ENCODE measurements around the gene DUOX1. TPM values are rescaled to one million over a fixed set of nuclear protein-coding genes. Genes with fewer than 3 reads are reported as not detected.

DUOX1 gene
- total and polyA plus RNA-seq, 2 donors (not counting 3 experiments of a cell fraction or from before 2014, with no cell fraction given) = not detected

- H3K36me3 ChIP-seq (ENCODE audit: control insufficient read depth in 2 of 2, extremely low read depth in 1 of 2, insufficient read depth in 2 of 2, low read length in 2 of 2) = no peaks in the 10 kb centered on the region
- no peaks in the 10 kb centered on the region for H3K9me3 ChIP-seq (replicated peaks; ENCODE audit: control insufficient read depth, insufficient read depth, low read length)
- no peak overlapping the region for H2AFZ ChIP-seq (ENCODE audit: low read depth, low read length)
- H3K9me1 ChIP-seq (replicated peaks; ENCODE audit: control insufficient read depth, extremely low read depth, insufficient read depth, low read length) = no peaks in the 10 kb centered on the region
- FAIRE-seq (no peak), DNase-seq (ENCODE audit: low read depth, low spot score) (no peak)
- CTCF ChIA-PET = no interaction called here
- H3K27ac ChIP-seq (ENCODE audit: insufficient read depth, low read depth, low read length) = no peak overlapping the region
- dilution Hi-C loops (cut with MboI; ENCODE audit: extremely low pct_ligation_motif_present, low sequenced_read_pairs) = no loop called here
- H4K20me1 ChIP-seq (replicated peaks; ENCODE audit: control insufficient read depth, extremely low read depth, insufficient read depth, low read length) = no peaks in the 10 kb centered on the region
- no peaks in the 10 kb centered on the region for H3K79me2 ChIP-seq (ENCODE audit: control insufficient read depth, insufficient read depth, low read length)
- intact Hi-C loops (cut with micrococcal nuclease) = no loop called here
- no peak for TF ChIP-seq MYC (IDR thresholded peaks at IDR 0.05; ENCODE audit: low read depth, low read length)
- no peak for TF ChIP-seq GATA2 (IDR thresholded peaks at IDR 0.05; ENCODE audit: insufficient read depth, insufficient read length, low read depth, low read length)
- no peak for TF ChIP-seq FOS (IDR thresholded peaks at IDR 0.05; ENCODE audit: borderline replicate concordance, insufficient read depth, low read length)
- TF ChIP-seq EZH2 (IDR thresholded peaks at IDR 0.05; ENCODE audit: borderline replicate concordance, low read depth, low read length, severe bottlenecking) = no peak
- TF ChIP-seq POLR2AphosphoS5 (IDR thresholded peaks at IDR 0.05; ENCODE audit: insufficient read depth, low read depth, low read length) = no peak
- no peak for TF ChIP-seq JUN (IDR thresholded peaks at IDR 0.05; ENCODE audit: borderline replicate concordance, insufficient read depth, insufficient read length, low read depth)
- no peak for TF ChIP-seq CTCF (IDR thresholded peaks at IDR 0.05; ENCODE audit: extremely low read depth in 1 of 2, insufficient read depth in 1 of 2, low read depth in 1 of 2, low read length in 2 of 2)
- no peak overlapping the region for H3K4me3 ChIP-seq (replicated peaks in 1 of 3; ENCODE audit: insufficient read depth in 1 of 3, low read depth in 1 of 3, low read length in 3 of 3)
- H3K4me2 ChIP-seq (ENCODE audit: insufficient read depth, low read length) = no peak overlapping the region
- POLR2A ChIA-PET = no interaction called here
- BruUV-seq (replicated peaks) = no TSS peak
- H3K9ac ChIP-seq (replicated peaks; ENCODE audit: extremely low read depth, insufficient read depth, low read length) = no peak overlapping the region
- peaks cover 29 to 37% of the 10 kb centered on the region in 2 experiments for H3K27me3 ChIP-seq (ENCODE audit: control insufficient read depth in 2 of 2, insufficient read depth in 2 of 2, low read length in 2 of 2)
- no peaks in the 10 kb centered on the region for H3K4me1 ChIP-seq (ENCODE audit: control insufficient read depth, extremely low read depth, insufficient read depth, low read length)
Observed at GRCh38 chr15:45089712-45090373, 40.0 kb upstream of the DUOX1 start.
